MCF 10A (cell line): ENCODE data around the gene ARF1. TPM values are rescaled to one million over a fixed set of nuclear protein-coding genes. Genes with fewer than 3 reads are reported as not detected.

ENCODE experiments used
- BruUV-seq: library from RNA; stranded (reverse); fragments of 400-500 nt; replicated peaks from 2 replicates; lab custom pipeline; 2021; lab: Mats Ljungman, UMichigan
- CTCF ChIA-PET: fragments of 300-600 bp; sonication (Branson Sonifier 250); formaldehyde crosslinking; extraction: SDS; loops from one replicate; lab custom pipeline; 2021; ENCODE audit warnings: antibody characterized with exemption, inconsistent platforms; lab: Yijun Ruan, JAX
- POLR2A ChIA-PET: fragments of 300-600, 350-650 bp; sonication (Branson Sonifier 250); formaldehyde crosslinking; extraction: SDS; loops from one replicate; lab custom pipeline; 2020; ENCODE audit warnings: antibody characterized with exemption, inconsistent platforms; lab: Yijun Ruan, JAX
- DNase-seq: peaks from one replicate; pipeline ENCODE4 v3.0.0-alpha.2; 2018; ENCODE audit not compliant: unreplicated experiment
- H3K27ac Mint-ChIP-seq: one replicate; pipeline ENCODE4 v1.8.0; 2022; ENCODE audit warnings: mild to moderate bottlenecking, low read depth, mixed read lengths; ENCODE audit not compliant: unreplicated experiment
- H3K27me3 Mint-ChIP-seq: one replicate; pipeline ENCODE4 v1.8.0; 2022; ENCODE audit warnings: mixed read lengths; ENCODE audit not compliant: insufficient read depth, unreplicated experiment
- H3K36me3 Mint-ChIP-seq: one replicate; pipeline ENCODE4 v1.8.0; 2022; ENCODE audit warnings: mild to moderate bottlenecking, moderate library complexity, mixed read lengths; ENCODE audit not compliant: insufficient read depth, unreplicated experiment
- H3K4me1 Mint-ChIP-seq: one replicate; pipeline ENCODE4 v1.8.0; 2022; ENCODE audit warnings: mixed read lengths; ENCODE audit not compliant: insufficient read depth, unreplicated experiment
- H3K4me3 Mint-ChIP-seq: one replicate; pipeline ENCODE4 v1.8.0; 2022; ENCODE audit warnings: mild to moderate bottlenecking, moderate library complexity, mixed read lengths; ENCODE audit not compliant: unreplicated experiment
- H3K9me3 Mint-ChIP-seq: one replicate; pipeline ENCODE4 v1.8.0; 2022; ENCODE audit warnings: mixed read lengths; ENCODE audit not compliant: unreplicated experiment
- CTCF ChIP-seq: fragments of 200-600 bp; IDR thresholded peaks from one replicate; pipeline ENCODE4 v1.8.0; 2022; ENCODE audit warnings: antibody characterized with exemption, mild to moderate bottlenecking; ENCODE audit not compliant: unreplicated experiment
- intact Hi-C: fragments of 100-400 bp; cut with micrococcal nuclease; formaldehyde crosslinking; loops from 2 replicates; pipeline ENCODE4 v1.14.1; 2022
- total RNA-seq: library from RNA; stranded (reverse); gene quantifications from 2 replicates; pipeline ENCODE4 v1.2.3, GENCODE V29; 2022

ARF1 gene
- total RNA-seq, 1 experiment from 2014 or later = 870 TPM

- H3K9me3 Mint-ChIP-seq = peaks cover 8% of the 10 kb centered on the region
- no peaks in the 10 kb centered on the region for H3K36me3 Mint-ChIP-seq
- no TSS peak for BruUV-seq
- no peak overlapping the region for H3K27ac Mint-ChIP-seq
- TF ChIP-seq CTCF = no peak
- CTCF ChIA-PET = interaction anchor here (1.1 to 6.2 kb wide), 3 partner anchors 13 to 119 kb away, joined by 7 to 62 read pairs (median 15); partner anchors contain the start of gene IBA57
- H3K27me3 Mint-ChIP-seq = no peaks in the 10 kb centered on the region
- no peak overlapping the region for H3K4me3 Mint-ChIP-seq
- intact Hi-C loops = no loop called here
- H3K4me1 Mint-ChIP-seq = no peaks in the 10 kb centered on the region
- no peak for DNase-seq
- POLR2A ChIA-PET = interaction anchor here (0.9 to 6.9 kb wide), 6 partner anchors 8 to 119 kb away, joined by 3 to 84 read pairs (median 6); partner anchors contain the start of gene MRPL55
Observed at GRCh38 chr1:228118040-228118439, 35.5 kb downstream of the ARF1 start.

GRCh38 chr1:228120351-228120750 lies 37.8 kb downstream of the ARF1 start:
- H3K9me3 Mint-ChIP-seq = peaks cover 8% of the 10 kb centered on the region
- H3K4me3 Mint-ChIP-seq = no peak overlapping the region
- BruUV-seq = no TSS peak
- H3K4me1 Mint-ChIP-seq = no peaks in the 10 kb centered on the region
- POLR2A ChIA-PET = interaction anchor here (0.6 to 6.9 kb wide), 9 partner anchors 10 to 456 kb away, joined by 3 to 84 read pairs (median 7); partner anchors contain the start of genes IBA57 and MRPL55
- no peaks in the 10 kb centered on the region for H3K27me3 Mint-ChIP-seq
- H3K36me3 Mint-ChIP-seq = no peaks in the 10 kb centered on the region
- intact Hi-C loops = no loop called here
- no peak for DNase-seq
- no peak overlapping the region for H3K27ac Mint-ChIP-seq
- CTCF ChIA-PET = interaction anchor here (0.6 to 6.2 kb wide), 7 partner anchors 11 to 332 kb away, joined by 3 to 62 read pairs (median 4); partner anchors contain the start of genes IBA57 and TRIM11
- TF ChIP-seq CTCF = no peak

GRCh38 chr1:228120857-228121489 lies 38.5 kb downstream of the ARF1 start:
- no peaks in the 10 kb centered on the region for H3K36me3 Mint-ChIP-seq
- DNase-seq = no peak
- CTCF ChIA-PET = interaction anchor here (0.6 to 6.2 kb wide), 11 partner anchors 10 to 394 kb away, joined by 3 to 62 read pairs (median 4); partner anchors contain the start of gene IBA57

More at GRCh38 chr1:228120857-228121489, 38.5 kb downstream of the ARF1 start:
- H3K9me3 Mint-ChIP-seq = peaks cover 8% of the 10 kb centered on the region
- no peaks in the 10 kb centered on the region for H3K4me1 Mint-ChIP-seq
- TF ChIP-seq CTCF = no peak
- intact Hi-C loops = no loop called here
- no peak overlapping the region for H3K27ac Mint-ChIP-seq
- POLR2A ChIA-PET = interaction anchor here (0.6 to 6.9 kb wide), 14 partner anchors 10 to 650 kb away, joined by 3 to 84 read pairs (median 4); partner anchors contain the start of genes GUK1, IBA57 and MRPL55
- no peaks in the 10 kb centered on the region for H3K27me3 Mint-ChIP-seq
- BruUV-seq = TSS peak; percentile 62
- no peak overlapping the region for H3K4me3 Mint-ChIP-seq
